ENCODE results near the gene MRTO4. TPM values are rescaled to one million over a fixed set of nuclear protein-coding genes. Genes with fewer than 3 reads are reported as not detected.

MRTO4 gene
- polyA plus RNA-seq, 10 donors, result 20.8 to 31.3 (median 26.3) TPM

GRCh38 chr1:19309123-19309813 is 57.7 kb downstream of the MRTO4 start:
- peak in 1 of 3 donors; percentile 27 for DNase-seq

Other genes with a start within 250 kb of the MRTO4 start
- gene UBR4, start 41.5 kb upstream of the MRTO4 start, polyA plus RNA-seq (ENCODE audit: insufficient read length in 10 of 10), result 10 to 100 TPM; 64.0 to 86.1 (median 77.4) TPM
- 10 to 100 TPM; 29.9 to 39.8 (median 35.8) TPM for gene EMC1, start 281 bp upstream of the MRTO4 start, polyA plus RNA-seq (ENCODE audit: insufficient read length in 10 of 10)
- 1 to 10 TPM in 4 of 10 donors, under 1 TPM in 6; 0.46 to 2.1 (median 0.90) TPM for gene AKR7A3, start 37.0 kb downstream of the MRTO4 start, polyA plus RNA-seq (ENCODE audit: insufficient read length in 10 of 10)
- 10 to 100 TPM; 35.3 to 51.0 (median 42.6) TPM for gene AKR7A2, start 60.3 kb downstream of the MRTO4 start, polyA plus RNA-seq (ENCODE audit: insufficient read length in 10 of 10)
- 10 to 100 TPM in 3 of 10 donors, 1 to 10 TPM in 7; 7.3 to 10.6 (median 9.4) TPM for gene SLC66A1, start 60.5 kb downstream of the MRTO4 start, polyA plus RNA-seq (ENCODE audit: insufficient read length in 10 of 10)
- gene CAPZB, start 233.7 kb downstream of the MRTO4 start, polyA plus RNA-seq (ENCODE audit: insufficient read length in 10 of 10), result 100 to 1,000 TPM; 218 to 290 (median 246) TPM

All from muscle of back (tissue), 11 donors.